ENCODE data around the gene ABCC3. TPM values are rescaled to one million over a fixed set of nuclear protein-coding genes. Genes with fewer than 3 reads are reported as not detected.

The ABCC3 gene
- total and polyA plus RNA-seq, 9 of the 15 experiments (the other 6 are each of a cell fraction or from before 2014, with no cell fraction given), result 0.03 to 1.6 (median 0.42) TPM; not detected in 5

DNA sequence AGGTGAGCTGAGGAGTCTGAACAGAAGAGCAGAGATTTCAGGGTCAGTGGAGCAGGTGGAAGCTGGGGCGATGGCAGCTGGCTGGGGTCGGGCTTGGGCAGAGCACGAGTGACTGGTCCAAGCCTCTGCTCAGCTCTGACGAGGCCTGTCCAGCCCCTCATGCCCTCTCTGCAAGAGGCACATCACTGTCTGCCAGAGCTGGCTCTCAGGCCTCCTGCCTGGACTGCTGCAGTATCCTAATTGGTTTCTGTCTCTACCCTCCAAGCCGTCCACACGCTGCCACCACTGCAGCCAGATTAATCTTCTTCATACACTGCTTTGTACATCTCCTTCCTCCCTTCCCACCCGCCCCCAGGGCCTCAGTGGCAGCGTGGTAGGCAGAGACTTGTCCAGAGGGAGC, 48.8 kb upstream of the ABCC3 start (continued):
- TF ChIP-seq, protein P1, sequence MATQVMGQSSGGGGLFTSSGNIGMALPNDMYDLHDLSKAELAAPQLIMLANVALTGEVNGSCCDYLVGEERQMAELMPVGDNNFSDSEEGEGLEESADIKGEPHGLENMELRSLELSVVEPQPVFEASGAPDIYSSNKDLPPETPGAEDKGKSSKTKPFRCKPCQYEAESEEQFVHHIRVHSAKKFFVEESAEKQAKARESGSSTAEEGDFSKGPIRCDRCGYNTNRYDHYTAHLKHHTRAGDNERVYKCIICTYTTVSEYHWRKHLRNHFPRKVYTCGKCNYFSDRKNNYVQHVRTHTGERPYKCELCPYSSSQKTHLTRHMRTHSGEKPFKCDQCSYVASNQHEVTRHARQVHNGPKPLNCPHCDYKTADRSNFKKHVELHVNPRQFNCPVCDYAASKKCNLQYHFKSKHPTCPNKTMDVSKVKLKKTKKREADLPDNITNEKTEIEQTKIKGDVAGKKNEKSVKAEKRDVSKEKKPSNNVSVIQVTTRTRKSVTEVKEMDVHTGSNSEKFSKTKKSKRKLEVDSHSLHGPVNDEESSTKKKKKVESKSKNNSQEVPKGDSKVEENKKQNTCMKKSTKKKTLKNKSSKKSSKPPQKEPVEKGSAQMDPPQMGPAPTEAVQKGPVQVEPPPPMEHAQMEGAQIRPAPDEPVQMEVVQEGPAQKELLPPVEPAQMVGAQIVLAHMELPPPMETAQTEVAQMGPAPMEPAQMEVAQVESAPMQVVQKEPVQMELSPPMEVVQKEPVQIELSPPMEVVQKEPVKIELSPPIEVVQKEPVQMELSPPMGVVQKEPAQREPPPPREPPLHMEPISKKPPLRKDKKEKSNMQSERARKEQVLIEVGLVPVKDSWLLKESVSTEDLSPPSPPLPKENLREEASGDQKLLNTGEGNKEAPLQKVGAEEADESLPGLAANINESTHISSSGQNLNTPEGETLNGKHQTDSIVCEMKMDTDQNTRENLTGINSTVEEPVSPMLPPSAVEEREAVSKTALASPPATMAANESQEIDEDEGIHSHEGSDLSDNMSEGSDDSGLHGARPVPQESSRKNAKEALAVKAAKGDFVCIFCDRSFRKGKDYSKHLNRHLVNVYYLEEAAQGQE (IDR thresholded peaks at IDR 0.05; ENCODE audit: borderline replicate concordance), result no peak
- TF ChIP-seq, protein P1 (CRISPR knock-in tag; IDR thresholded peaks at IDR 0.05; ENCODE audit: low read depth), result no peak
- no peak for TF ChIP-seq SREBF1 (IDR thresholded peaks at IDR 0.05; ENCODE audit: borderline replicate concordance, low read depth, low read length)
- TF ChIP-seq ZNF830 (CRISPR knock-in tag; IDR thresholded peaks at IDR 0.05), result no peak
- TF ChIP-seq CLOCK (CRISPR knock-in tag; IDR thresholded peaks at IDR 0.05; ENCODE audit: borderline replicate concordance), result no peak
- TF ChIP-seq ZNF398 (CRISPR knock-in tag; IDR thresholded peaks at IDR 0.05), result no peak
- TF ChIP-seq NONO (IDR thresholded peaks at IDR 0.05; ENCODE audit: low read depth in 2 of 2, low read length in 1 of 2), result no peak
- no peak for TF ChIP-seq CREB1 (IDR thresholded peaks at IDR 0.05)
- no peak for TF ChIP-seq CREB1 (CRISPR knock-in tag; IDR thresholded peaks at IDR 0.05)
- no peak for TF ChIP-seq E2F3 (CRISPR knock-in tag; IDR thresholded peaks at IDR 0.05)
- TF ChIP-seq SIN3B (IDR thresholded peaks at IDR 0.05; ENCODE audit: low read depth), result no peak
- TF ChIP-seq PHB2 (IDR thresholded peaks at IDR 0.05; ENCODE audit: low read depth), result no peak
